Peyer's patch (tissue), 4 donors: ENCODE results near the gene KPNA2. TPM values are rescaled to one million over a fixed set of nuclear protein-coding genes. Genes with fewer than 3 reads are reported as not detected.
A peak's percentile ranks its signal among the peaks of the same experiment; 100 is the strongest.

Experiments used
- DNase-seq, 3 donors: peaks; one replicate each; pipeline ENCODE4 v3.0.0-alpha.2; 2017 to 2019
- H3K27ac ChIP-seq, 4 donors: fragments of 200-600 bp; sonication (generic); one replicate each; pipeline ENCODE4 v1.5.1; 2016 to 2019
- H3K27me3 ChIP-seq, 2 donors: fragments of 200-600 bp; sonication (generic); one replicate each; pipeline ENCODE4 v1.5.1; 2019
- H3K36me3 ChIP-seq, 3 donors: fragments of 200-600 bp; sonication (generic); one replicate each; pipeline ENCODE4 v1.5.1; 2016 to 2019
- H3K4me1 ChIP-seq, 4 donors: fragments of 200-600 bp; sonication (generic); one replicate each; pipeline ENCODE4 v1.5.1; 2016 to 2019
- H3K4me3 ChIP-seq, 4 donors: fragments of 200-600 bp; sonication (generic); 1 replicate in 3 of 4; 2 replicates in 1 of 4; pipeline ENCODE4 v1.5.1; 2016 to 2019; ENCODE audit warnings: mild to moderate bottlenecking in 1 of 4
- H3K9me3 ChIP-seq, 4 donors: fragments of 200-600 bp; sonication (generic); one replicate each; pipeline ENCODE4 v1.5.1; 2016 to 2019; ENCODE audit warnings: mild to moderate bottlenecking in 1 of 4
- CTCF ChIP-seq, 6 experiments: fragments of 450-650 bp in 4 of 6; fragments of 200-600 bp in 2 of 6; sonication (generic) in 1 of 6; IDR thresholded peaks; one replicate each; pipeline ENCODE4 v1.5.1; 2017 to 2019; ENCODE audit warnings: antibody characterized with exemption in 6 of 6, mild to moderate bottlenecking in 3 of 6, moderate library complexity in 1 of 6
- POLR2A ChIP-seq, 2 donors: fragments of 450-650 bp; IDR thresholded peaks; one replicate each; pipeline ENCODE4 v1.5.1; 2017; ENCODE audit warnings: antibody characterized with exemption in 2 of 2, mild to moderate bottlenecking in 2 of 2, moderate library complexity in 2 of 2
- total RNA-seq, 4 donors: library from RNA; depleted of rRNA; stranded (reverse); fragments of >200 nt; gene quantifications; one replicate each; pipeline ENCODE4 v1.1.0, GENCODE V29; 2016

KPNA2 gene
- total RNA-seq, 4 donors from 2014 or later, result 11.7 to 21.5 (median 15.2) TPM

DNA sequence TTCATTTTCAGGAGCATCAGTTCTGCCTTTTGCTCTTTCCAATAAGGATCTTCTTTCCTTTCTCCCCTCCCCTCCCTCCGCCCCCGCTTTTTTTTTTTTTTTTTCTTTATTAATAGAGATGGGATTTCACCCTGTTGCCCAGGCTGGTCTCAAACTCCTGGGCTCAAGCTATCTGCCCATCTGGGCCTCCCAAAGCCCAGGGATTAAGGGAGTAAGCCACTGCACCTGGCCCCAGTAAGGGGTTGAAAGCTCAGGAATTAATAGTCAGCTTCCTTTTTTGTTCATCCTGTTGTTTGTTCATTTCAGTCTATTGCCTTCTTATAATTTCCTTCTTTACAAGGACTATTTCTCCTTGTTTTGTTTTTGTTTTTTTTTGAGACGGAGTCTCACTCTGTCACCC lies 31.3 kb upstream of the KPNA2 start:
- H3K36me3 ChIP-seq, result no peaks in the 10 kb centered on the region
- TF ChIP-seq CTCF (IDR thresholded peaks at IDR 0.05) (no peak), POLR2A (IDR thresholded peaks at IDR 0.05) (no peak)
- peak in 1 of 3 donors; percentile 14 for DNase-seq
- no peaks in the 10 kb centered on the region for H3K4me1 ChIP-seq
- no peaks in the 10 kb centered on the region for H3K9me3 ChIP-seq
- H3K27me3 ChIP-seq, result no peaks in the 10 kb centered on the region
- H3K4me3 ChIP-seq, result no peak overlapping the region
- no peak overlapping the region for H3K27ac ChIP-seq

GRCh38 chr17:68006797-68007196 lies 28.7 kb upstream of the KPNA2 start:
- no peak for TF ChIP-seq CTCF (IDR thresholded peaks at IDR 0.05)
- TF ChIP-seq POLR2A (IDR thresholded peaks at IDR 0.05), result no peak
- peak in 1 of 3 donors; percentile 27 for DNase-seq
- Histone ChIP-seq H3K9me3 (no peaks in the 10 kb centered on the region), H3K4me3 (no peak overlapping the region), H3K27me3 (no peaks in the 10 kb centered on the region), H3K27ac (no peak overlapping the region), H3K4me1 (no peaks in the 10 kb centered on the region), H3K36me3 (no peaks in the 10 kb centered on the region)

DNA sequence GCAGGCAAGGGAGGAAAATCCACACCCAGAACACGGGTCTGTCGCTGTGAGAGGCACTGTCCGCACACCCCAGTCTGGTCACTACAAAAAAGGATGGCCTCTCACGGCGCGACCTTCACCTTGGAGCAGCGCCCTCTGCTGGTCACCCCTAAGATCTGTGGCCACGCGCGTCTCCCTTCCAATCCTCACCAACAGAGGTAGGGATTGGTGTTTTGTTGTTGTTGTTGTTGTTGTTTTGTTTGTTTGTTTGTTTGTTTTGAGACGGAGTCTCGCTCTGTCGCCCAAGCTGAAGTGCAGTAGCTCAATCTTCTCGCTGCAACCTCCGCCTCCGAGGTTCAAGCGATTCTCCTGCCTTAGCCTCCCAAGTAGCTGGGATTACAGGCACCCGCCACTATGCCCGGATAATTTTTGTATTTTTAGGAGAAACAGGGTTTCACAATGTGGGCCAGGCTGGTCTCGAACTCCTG lies 24.3 kb upstream of the KPNA2 start:
- no peaks in the 10 kb centered on the region for H3K36me3 ChIP-seq
- H3K4me3 ChIP-seq, result peak overlapping the region in 2 of 4 donors; percentile 2 to 12
- no peaks in the 10 kb centered on the region for H3K9me3 ChIP-seq
- TF ChIP-seq POLR2A (IDR thresholded peaks at IDR 0.05) (no peak), CTCF (IDR thresholded peaks at IDR 0.05) (peak; percentile 14 to 66 (median 58))
- H3K27me3 ChIP-seq, result no peaks in the 10 kb centered on the region
- no peaks in the 10 kb centered on the region for H3K4me1 ChIP-seq
- DNase-seq, result peak; percentile 44 to 80 (median 69)
- no peak overlapping the region for H3K27ac ChIP-seq

- H3K27me3 ChIP-seq, result no peaks in the 10 kb centered on the region
- TF ChIP-seq CTCF (IDR thresholded peaks at IDR 0.05) (no peak), POLR2A (IDR thresholded peaks at IDR 0.05) (no peak)
Observed at GRCh38 chr17:68013385-68013784, 22.1 kb upstream of the KPNA2 start.

DNA sequence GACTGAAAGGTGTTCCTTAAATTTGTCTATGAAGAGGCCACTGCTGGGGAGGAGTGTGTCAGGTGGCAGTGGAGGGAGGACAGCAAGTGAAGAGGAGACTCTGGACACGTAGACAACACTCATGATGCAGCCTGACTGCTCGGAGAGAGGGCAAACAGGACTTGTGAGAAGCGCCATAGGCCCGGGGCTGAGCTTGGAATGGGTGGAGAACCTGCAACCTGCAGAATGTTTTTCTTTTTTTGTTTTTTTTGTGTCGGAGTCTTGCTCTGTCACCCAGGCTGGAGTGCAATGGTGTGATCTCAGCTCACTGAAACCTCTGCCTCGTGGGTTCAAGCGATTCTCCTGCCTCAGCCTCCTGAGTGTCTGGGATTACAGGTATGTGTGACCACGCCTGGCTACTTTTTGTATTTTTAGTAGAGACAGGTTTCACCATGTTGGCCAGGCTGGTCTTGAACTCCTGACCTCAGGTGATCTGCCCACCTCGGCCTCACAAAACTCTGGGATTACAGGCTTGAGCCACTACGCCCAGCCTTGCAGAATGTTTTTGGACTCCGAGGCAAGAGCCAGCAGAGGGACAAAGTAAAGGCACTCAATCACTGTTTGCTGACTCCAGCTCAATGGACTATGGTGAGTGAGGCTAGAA lies 20.3 kb upstream of the KPNA2 start:
- no peaks in the 10 kb centered on the region for H3K36me3 ChIP-seq
- no peak overlapping the region for H3K4me3 ChIP-seq
- DNase-seq, result no peak
- TF ChIP-seq POLR2A (IDR thresholded peaks at IDR 0.05), result no peak
- no peak for TF ChIP-seq CTCF (IDR thresholded peaks at IDR 0.05)
- no peaks in the 10 kb centered on the region for H3K27me3 ChIP-seq
- H3K9me3 ChIP-seq, result no peaks in the 10 kb centered on the region
- no peak overlapping the region for H3K27ac ChIP-seq
- no peaks in the 10 kb centered on the region for H3K4me1 ChIP-seq

More at GRCh38 chr17:68013385-68013784, 22.1 kb upstream of the KPNA2 start:
- H3K27ac ChIP-seq, result no peak overlapping the region
- H3K9me3 ChIP-seq, result no peaks in the 10 kb centered on the region
- no peaks in the 10 kb centered on the region for H3K4me1 ChIP-seq
- no peak overlapping the region for H3K4me3 ChIP-seq
- no peaks in the 10 kb centered on the region for H3K36me3 ChIP-seq
- DNase-seq, result no peak
